Fibroblast of skin of left quadriceps (primary cell): ENCODE data around the gene C11orf97.
A peak's percentile ranks its signal among the peaks of the same experiment; 100 is the strongest.
"Not testable (repeated sequence)": the region's sequence is repeated elsewhere in the genome, so short reads cannot be mapped to it uniquely, and the experiment has no call there.

ENCODE experiments used
- DNase-seq, 2 experiments: peaks; one replicate each; pipeline ENCODE4 v3.0.0-alpha.2; 2013; ENCODE audit warnings: low read depth in 2 of 2

C11orf97 gene

GRCh38 chr11:94525546-94526324 is 13.5 kb downstream of the C11orf97 start:
- DNase-seq: peak; percentile 75

DNA sequence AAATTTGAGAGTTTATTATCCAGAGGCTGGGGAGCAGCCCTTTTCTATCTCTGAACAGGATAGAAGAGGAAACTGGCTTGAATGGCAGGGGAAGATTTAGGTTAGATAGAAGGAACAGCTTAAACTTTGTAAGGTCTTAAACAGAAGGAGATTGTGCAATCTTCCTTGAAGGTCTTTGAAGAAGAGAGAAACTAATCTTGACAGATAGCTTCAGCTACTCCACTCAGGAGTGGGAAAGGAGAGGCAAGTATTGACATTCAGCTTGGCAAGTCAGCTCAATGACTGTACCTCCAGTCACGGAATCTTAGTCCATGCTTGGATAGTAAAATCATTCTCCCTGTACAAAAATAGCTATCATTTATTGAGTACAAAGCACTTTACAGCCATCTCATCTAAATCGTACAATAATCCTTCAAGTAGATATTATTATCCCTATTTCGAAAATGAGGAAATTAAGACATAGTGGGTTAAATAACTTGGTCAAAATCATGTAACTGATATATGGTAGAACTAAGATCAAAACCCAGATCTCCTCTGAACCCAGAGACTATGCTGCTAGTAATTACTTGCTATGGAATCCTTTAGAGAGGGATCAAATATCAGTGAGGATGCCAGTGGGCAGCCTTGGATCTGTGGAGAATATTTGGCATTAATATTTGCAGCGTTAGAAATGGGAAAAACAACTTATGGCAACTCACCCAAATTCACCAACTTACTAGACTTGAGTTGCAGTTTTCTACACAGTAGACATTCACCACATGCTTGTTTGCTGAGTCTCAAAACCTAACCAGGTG is 14.6 kb downstream of the C11orf97 start:
- no peak for DNase-seq

DNA sequence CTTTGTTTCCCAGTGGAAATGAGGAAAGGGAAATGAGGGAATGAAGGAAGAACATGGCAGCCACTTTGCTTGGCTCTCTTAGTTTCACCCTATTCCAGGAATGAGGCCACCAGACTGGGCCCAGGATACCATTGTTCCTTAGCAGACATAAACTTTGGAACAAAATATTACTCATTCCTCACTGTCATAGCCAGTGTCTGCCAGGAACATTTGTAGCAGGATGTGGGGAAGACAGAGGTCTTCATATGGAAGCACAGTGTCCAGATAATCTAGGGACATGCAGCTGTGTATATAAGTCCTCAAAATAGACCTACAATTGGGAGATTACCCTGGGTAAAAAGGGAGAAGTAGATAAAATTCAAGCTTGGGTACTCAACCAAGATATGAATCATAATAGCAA is 16.3 kb downstream of the C11orf97 start:
- DNase-seq: no peak

- no peak for DNase-seq
Measured at GRCh38 chr11:94532211-94532610, 19.9 kb downstream of the C11orf97 start.

GRCh38 chr11:94533206-94533605 is 20.9 kb downstream of the C11orf97 start:
- DNase-seq: no peak

GRCh38 chr11:94533696-94534630 is 21.7 kb downstream of the C11orf97 start:
- no peak for DNase-seq

- no peak for DNase-seq
Measured at GRCh38 chr11:94536386-94536785, 24.1 kb downstream of the C11orf97 start.

DNA sequence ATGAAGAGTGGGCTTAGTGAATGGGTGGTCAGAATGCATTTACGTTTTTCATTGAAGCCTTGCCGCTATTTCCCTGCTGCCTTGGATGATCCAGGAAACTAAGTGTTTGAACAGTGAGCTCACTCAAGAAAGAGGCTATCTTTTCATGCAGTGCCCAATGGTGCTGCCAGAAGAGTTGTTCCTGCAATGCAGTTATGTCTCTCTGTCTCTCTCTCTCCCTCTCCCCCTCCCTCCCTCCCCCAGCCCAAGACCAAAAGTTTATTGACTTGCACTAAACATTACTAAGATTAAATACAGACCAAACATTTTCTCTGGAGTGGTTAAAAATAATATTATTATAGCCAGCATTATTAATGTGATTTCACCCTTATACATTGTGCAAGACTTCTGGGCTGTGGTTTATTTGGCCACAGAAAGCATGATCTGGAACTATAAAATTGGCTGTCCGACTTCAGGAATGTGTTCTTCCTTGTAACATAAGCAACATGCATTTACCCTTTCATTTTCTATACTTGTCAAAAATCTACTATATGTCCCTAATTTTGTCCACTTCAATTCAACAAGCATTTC is 24.9 kb downstream of the C11orf97 start:
- peak; percentile 47 to 53 for DNase-seq

GRCh38 chr11:94539420-94539819 is 27.2 kb downstream of the C11orf97 start:
- no peak for DNase-seq

DNA sequence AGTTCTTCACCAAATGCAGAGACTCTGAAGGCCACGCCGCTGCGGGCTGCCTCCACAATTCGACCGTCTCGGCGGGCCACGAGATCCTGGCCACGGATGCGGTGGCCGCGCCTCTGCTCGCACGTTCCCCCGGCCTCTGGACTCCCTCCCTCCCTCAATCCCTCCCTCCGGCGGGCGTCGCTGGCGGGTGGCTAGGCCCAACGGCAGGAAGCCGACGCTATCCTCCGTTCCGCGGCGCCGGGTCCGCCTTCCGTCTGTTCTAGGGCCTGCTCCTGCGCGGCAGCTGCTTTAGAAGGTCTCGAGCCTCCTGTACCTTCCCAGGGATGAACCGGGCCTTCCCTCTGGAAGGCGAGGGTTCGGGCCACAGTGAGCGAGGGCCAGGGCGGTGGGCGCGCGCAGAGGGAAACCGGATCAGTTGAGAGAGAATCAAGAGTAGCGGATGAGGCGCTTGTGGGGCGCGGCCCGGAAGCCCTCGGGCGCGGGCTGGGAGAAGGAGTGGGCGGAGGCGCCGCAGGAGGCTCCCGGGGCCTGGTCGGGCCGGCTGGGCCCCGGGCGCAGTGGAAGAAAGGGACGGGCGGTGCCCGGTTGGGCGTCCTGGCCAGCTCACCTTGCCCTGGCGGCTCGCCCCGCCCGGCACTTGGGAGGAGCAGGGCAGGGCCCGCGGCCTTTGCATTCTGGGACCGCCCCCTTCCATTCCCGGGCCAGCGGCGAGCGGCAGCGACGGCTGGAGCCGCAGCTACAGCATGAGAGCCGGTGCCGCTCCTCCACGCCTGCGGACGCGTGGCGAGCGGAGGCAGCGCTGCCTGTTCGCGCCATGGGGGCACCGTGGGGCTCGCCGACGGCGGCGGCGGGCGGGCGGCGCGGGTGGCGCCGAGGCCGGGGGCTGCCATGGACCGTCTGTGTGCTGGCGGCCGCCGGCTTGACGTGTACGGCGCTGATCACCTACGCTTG is 31.7 kb downstream of the C11orf97 start, which contains the start of gene FUT4:
TSS of gene FUT4 (plus strand) at position 227 of the 951 bp plus-strand sequence. CDS start at position 440, 213 bp downstream.
- DNase-seq: peak; percentile 60 to 66

GRCh38 chr11:94544646-94545263 is 32.5 kb downstream of the C11orf97 start:
- no peak for DNase-seq

GRCh38 chr11:94545264-94546161 is 33.3 kb downstream of the C11orf97 start:
- no peak for DNase-seq

- DNase-seq: no peak
Measured at GRCh38 chr11:94546162-94546470, 33.9 kb downstream of the C11orf97 start.

DNA sequence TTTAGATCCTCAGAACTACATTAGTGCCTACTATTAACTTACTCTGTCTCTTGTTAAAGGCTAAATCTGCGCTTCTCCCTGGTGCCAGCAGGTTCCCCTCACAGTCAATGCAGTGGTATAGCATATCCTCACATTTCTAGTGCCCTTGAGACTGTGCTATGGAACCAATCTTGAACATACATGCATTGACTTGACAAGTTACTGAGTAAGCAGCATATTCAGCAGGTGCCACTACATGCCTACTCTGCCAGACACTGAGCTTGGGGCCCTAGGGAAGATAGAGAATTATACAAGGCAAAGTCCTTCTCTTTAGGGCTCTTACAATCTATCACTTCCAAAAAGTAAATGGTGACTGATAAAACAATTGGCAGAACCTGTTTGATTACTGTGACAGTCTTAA is 34.6 kb downstream of the C11orf97 start:
- no peak for DNase-seq

- no peak for DNase-seq
Measured at GRCh38 chr11:94549146-94549545, 36.9 kb downstream of the C11orf97 start.

GRCh38 chr11:94550513-94550912 is 38.3 kb downstream of the C11orf97 start:
- DNase-seq: no peak

DNA sequence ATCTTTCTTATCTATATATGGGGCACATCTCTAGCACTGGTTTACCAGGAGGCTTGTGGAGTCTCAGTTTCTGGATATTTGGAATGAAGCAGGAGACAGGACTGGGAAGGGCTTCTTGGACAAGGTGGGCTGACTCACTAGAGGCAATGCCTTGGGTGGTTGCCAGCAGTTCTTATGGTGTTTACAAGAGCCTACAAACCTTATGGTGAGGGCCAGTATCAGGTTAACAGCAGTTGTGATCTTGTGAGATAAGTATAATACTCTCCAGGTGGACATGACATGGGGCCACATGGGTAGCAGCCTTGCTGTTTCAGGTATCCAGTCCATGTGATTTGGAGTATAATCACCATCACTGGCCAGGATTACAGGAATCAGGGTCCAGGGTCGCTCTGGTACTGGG is 41.7 kb downstream of the C11orf97 start:
- peak in 1 of 2 experiments; percentile 30 for DNase-seq

GRCh38 chr11:94555752-94556329 is 43.6 kb downstream of the C11orf97 start:
- DNase-seq: not testable (repeated sequence)

DNA sequence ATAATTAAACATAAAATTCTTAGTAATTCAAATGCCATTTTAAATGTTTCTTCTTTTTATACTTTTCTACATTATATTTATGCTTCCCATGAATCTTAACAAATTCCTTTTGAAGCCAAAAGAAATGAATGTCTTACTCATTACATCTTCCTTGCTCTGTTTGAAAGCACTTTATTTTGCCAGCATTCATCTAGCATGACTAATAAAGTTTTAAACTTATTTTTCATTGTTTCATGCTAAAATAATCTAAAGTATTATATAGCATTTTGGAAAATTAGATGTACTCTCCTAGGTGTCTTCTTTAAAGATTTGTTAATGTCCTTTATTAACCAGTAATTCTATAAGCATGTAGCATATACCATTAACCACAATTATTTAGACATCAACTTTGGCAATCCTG is 45.2 kb downstream of the C11orf97 start:
- DNase-seq: no peak
